Type B pancreatic cell (in vitro differentiated cells): ENCODE measurements around the gene DMXL1. TPM values are rescaled to one million over a fixed set of nuclear protein-coding genes. Genes with fewer than 3 reads are reported as not detected.
"Not testable (repeated sequence)": the region's sequence is repeated elsewhere in the genome, so short reads cannot be mapped to it uniquely, and the experiment has no call there.

Source experiments
- DNase-seq: peaks from one replicate; pipeline ENCODE4 v3.0.0; 2021; ENCODE audit warnings: mixed read lengths; ENCODE audit not compliant: unreplicated experiment; ENCODE audit errors: extremely low spot score
- H3K27ac Mint-ChIP-seq: 2 replicates; pipeline ENCODE4 v1.8.0; 2021; ENCODE audit warnings: mild to moderate bottlenecking, mixed read lengths
- H3K27me3 Mint-ChIP-seq: 2 replicates; pipeline ENCODE4 v1.8.0; 2021; ENCODE audit warnings: mixed read lengths
- H3K36me3 Mint-ChIP-seq: 2 replicates; pipeline ENCODE4 v1.8.0; 2021; ENCODE audit warnings: mixed read lengths
- H3K4me1 Mint-ChIP-seq: one replicate; pipeline ENCODE4 v1.8.0; 2021; ENCODE audit warnings: mixed read lengths; ENCODE audit not compliant: unreplicated experiment
- H3K4me3 Mint-ChIP-seq: 2 replicates; pipeline ENCODE4 v1.8.0; 2021; ENCODE audit warnings: mild to moderate bottlenecking, mixed read lengths
- H3K9me3 Mint-ChIP-seq: 2 replicates; pipeline ENCODE4 v1.8.0; 2021; ENCODE audit warnings: mixed read lengths
- total RNA-seq: library from RNA; stranded (reverse); gene quantifications from 2 replicates; pipeline ENCODE4 v1.2.1, GENCODE V29; 2021; ENCODE audit warnings: low replicate concordance
- TF ChIP-seq, protein P1 (sequence below): fragments of 200-600 bp; sonication (generic); conservative IDR thresholded peaks from 2 replicates; pipeline ENCODE4 v1.5.0; 2021; ENCODE audit warnings: antibody characterized with exemption, mild to moderate bottlenecking

Gene DMXL1
- total RNA-seq, 1 donor from 2014 or later: 31.2 TPM

- peaks cover 10% of the 10 kb centered on the region for H3K36me3 Mint-ChIP-seq
- TF ChIP-seq, protein P1, sequence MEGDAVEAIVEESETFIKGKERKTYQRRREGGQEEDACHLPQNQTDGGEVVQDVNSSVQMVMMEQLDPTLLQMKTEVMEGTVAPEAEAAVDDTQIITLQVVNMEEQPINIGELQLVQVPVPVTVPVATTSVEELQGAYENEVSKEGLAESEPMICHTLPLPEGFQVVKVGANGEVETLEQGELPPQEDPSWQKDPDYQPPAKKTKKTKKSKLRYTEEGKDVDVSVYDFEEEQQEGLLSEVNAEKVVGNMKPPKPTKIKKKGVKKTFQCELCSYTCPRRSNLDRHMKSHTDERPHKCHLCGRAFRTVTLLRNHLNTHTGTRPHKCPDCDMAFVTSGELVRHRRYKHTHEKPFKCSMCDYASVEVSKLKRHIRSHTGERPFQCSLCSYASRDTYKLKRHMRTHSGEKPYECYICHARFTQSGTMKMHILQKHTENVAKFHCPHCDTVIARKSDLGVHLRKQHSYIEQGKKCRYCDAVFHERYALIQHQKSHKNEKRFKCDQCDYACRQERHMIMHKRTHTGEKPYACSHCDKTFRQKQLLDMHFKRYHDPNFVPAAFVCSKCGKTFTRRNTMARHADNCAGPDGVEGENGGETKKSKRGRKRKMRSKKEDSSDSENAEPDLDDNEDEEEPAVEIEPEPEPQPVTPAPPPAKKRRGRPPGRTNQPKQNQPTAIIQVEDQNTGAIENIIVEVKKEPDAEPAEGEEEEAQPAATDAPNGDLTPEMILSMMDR: no peak
- H3K9me3 Mint-ChIP-seq: no peaks in the 10 kb centered on the region
- no peaks in the 10 kb centered on the region for H3K4me1 Mint-ChIP-seq
- no peaks in the 10 kb centered on the region for H3K27me3 Mint-ChIP-seq
- H3K27ac Mint-ChIP-seq: no peak overlapping the region
- DNase-seq: no peak
- H3K4me3 Mint-ChIP-seq: no peak overlapping the region
These were observed 149.8 kb downstream of the DMXL1 start for GRCh38 chr5:119220576-119221197.

DNA sequence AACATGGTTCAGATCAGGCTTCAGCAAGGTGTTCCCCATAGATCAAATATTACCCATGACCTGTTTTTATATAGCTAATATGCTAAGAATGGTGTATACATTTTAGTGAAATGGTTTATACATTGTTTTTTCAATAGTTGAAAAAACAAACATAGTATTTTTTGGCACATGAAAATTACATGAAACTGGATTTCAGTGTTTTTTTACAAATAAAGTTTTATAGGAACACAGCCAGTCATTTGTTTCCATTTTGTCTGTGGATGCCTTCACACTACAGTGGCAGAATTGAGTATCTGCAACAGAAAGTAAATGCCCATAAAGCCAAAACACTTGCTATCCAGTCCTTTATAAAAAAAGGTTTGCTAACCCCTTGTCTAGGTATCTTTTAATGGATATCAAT, 150.4 kb downstream of the DMXL1 start:
- H3K36me3 Mint-ChIP-seq: peaks cover 10% of the 10 kb centered on the region
- DNase-seq: no peak
- no peaks in the 10 kb centered on the region for H3K9me3 Mint-ChIP-seq
- no peak overlapping the region for H3K4me3 Mint-ChIP-seq
- H3K27ac Mint-ChIP-seq: no peak overlapping the region
- TF ChIP-seq, protein P1: no peak
- H3K27me3 Mint-ChIP-seq: no peaks in the 10 kb centered on the region
- no peaks in the 10 kb centered on the region for H3K4me1 Mint-ChIP-seq

DNA sequence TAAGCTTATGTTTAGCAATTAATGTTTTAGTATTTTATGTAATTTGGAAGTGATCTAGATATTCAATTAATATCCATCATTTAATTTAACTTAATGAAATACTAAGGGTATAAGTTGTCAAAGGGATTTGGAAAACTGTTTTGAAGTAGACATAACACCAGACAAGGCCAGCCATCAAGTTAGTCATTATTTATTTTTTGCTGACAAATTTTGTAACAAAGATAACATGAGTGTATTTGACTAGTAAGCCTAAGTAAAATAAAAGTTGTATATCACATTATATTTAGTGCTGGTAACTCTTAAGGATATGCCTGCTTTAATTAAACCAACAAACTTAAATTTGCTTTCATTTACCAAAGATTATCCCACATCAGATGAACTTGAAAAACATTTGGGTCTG, 159.1 kb downstream of the DMXL1 start:
- H3K4me3 Mint-ChIP-seq: no peak overlapping the region
- H3K36me3 Mint-ChIP-seq: peaks cover 7% of the 10 kb centered on the region
- H3K4me1 Mint-ChIP-seq: no peaks in the 10 kb centered on the region
- H3K9me3 Mint-ChIP-seq: no peaks in the 10 kb centered on the region
- H3K27me3 Mint-ChIP-seq: no peaks in the 10 kb centered on the region
- TF ChIP-seq, protein P1: no peak
- H3K27ac Mint-ChIP-seq: no peak overlapping the region
- no peak for DNase-seq

GRCh38 chr5:119238265-119239118, 167.6 kb downstream of the DMXL1 start:
- Mint-ChIP-seq H3K36me3 (peaks cover 7% of the 10 kb centered on the region), H3K9me3 (no peaks in the 10 kb centered on the region), H3K4me3 (no peak overlapping the region), H3K27ac (no peak overlapping the region), H3K4me1 (no peaks in the 10 kb centered on the region), H3K27me3 (no peaks in the 10 kb centered on the region)
- DNase-seq: no peak
- TF ChIP-seq, protein P1: no peak

GRCh38 chr5:119239119-119239417, 168.2 kb downstream of the DMXL1 start:
- Mint-ChIP-seq H3K27ac (no peak overlapping the region), H3K4me3 (no peak overlapping the region), H3K36me3 (peaks cover 11% of the 10 kb centered on the region), H3K4me1 (no peaks in the 10 kb centered on the region), H3K9me3 (no peaks in the 10 kb centered on the region), H3K27me3 (no peaks in the 10 kb centered on the region)
- DNase-seq: no peak
- TF ChIP-seq, protein P1: no peak

DNA sequence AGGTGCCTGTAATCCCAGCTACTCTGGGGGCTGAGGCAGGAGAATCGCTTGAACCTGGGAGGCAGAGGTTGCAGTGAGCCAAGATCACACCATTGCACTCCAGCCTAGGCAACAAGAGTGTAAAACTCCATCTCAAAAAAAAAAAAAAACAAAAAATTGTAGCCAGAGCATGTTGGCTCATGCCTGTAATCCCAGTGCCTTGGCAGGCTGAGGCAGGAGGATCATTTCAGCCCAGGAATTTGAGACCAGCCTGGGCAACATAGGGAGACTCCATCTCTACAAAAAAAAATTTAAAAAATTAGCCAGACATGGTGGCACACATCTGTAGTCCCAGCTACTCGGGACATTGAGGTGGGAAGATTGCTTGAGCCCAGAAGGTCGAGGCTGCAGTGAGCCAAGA, 168.9 kb downstream of the DMXL1 start:
- not testable (repeated sequence) for H3K36me3 Mint-ChIP-seq, H3K27me3 Mint-ChIP-seq, H3K4me1 Mint-ChIP-seq, DNase-seq, H3K9me3 Mint-ChIP-seq, H3K4me3 Mint-ChIP-seq, H3K27ac Mint-ChIP-seq
